ENCODE data around the gene RPGRIP1. TPM values are rescaled to one million over a fixed set of nuclear protein-coding genes. Genes with fewer than 3 reads are reported as not detected.
"Not testable (repeated sequence)": the region's sequence is repeated elsewhere in the genome, so short reads cannot be mapped to it uniquely, and the experiment has no call there.

The RPGRIP1 gene
- polyA plus RNA-seq (ENCODE audit: insufficient read length): 0.58 TPM
- long read RNA-seq, donor 1, partial matches to known transcripts: 95 of 105 reads
- long read RNA-seq, donor 1, other reads (novel, unspliced or antisense): 10 of 105 reads
- long read RNA-seq, donor 2, partial matches to known transcripts: 128 of 138 reads
- long read RNA-seq, donor 2, other reads (novel, unspliced or antisense): 10 of 138 reads
- long read RNA-seq, donor 3: 0 reads
- long read RNA-seq, donor 4, partial matches to known transcripts: 11 of 11 reads
- long read RNA-seq, donor 4, other reads (novel, unspliced or antisense): 0 of 11 reads
- long read RNA-seq, donor 5: 0 reads
- long read RNA-seq, donor 6: 0 reads
- long read RNA-seq, donor 7: 0 reads
- long read RNA-seq, donor 8, partial matches to known transcripts: 33 of 45 reads
- long read RNA-seq, donor 8, other reads (novel, unspliced or antisense): 12 of 45 reads

- no peak for DNase-seq
Observed at GRCh38 chr14:21279783-21280182, at the start of gene RPGRIP1. Gene RPGRIP1, plus strand, starts transcription at chr14:21280083. Its CDS starts 7,894 bp downstream, at chr14:21287977.

- DNase-seq: no peak
Observed at GRCh38 chr14:21231020-21231652, 48.7 kb upstream of the RPGRIP1 start.

- no peak for DNase-seq
Observed at GRCh38 chr14:21233457-21234076, 46.3 kb upstream of the RPGRIP1 start.

- no peak for DNase-seq
Observed at GRCh38 chr14:21234112-21234511, 45.8 kb upstream of the RPGRIP1 start.

- no peak for DNase-seq
Observed at GRCh38 chr14:21236948-21237797, 42.7 kb upstream of the RPGRIP1 start.

- no peak for DNase-seq
Observed at GRCh38 chr14:21238823-21239518, 40.9 kb upstream of the RPGRIP1 start.

- no peak for DNase-seq
Observed at GRCh38 chr14:21240417-21240816, 39.5 kb upstream of the RPGRIP1 start.

GRCh38 chr14:21241218-21241819 lies 38.6 kb upstream of the RPGRIP1 start:
- no peak for DNase-seq

GRCh38 chr14:21244544-21244943 lies 35.3 kb upstream of the RPGRIP1 start:
- DNase-seq: no peak

GRCh38 chr14:21245813-21246212 lies 34.1 kb upstream of the RPGRIP1 start:
- DNase-seq: no peak

GRCh38 chr14:21248338-21248737 lies 31.5 kb upstream of the RPGRIP1 start:
- no peak for DNase-seq

GRCh38 chr14:21248739-21249411 lies 31.0 kb upstream of the RPGRIP1 start:
- DNase-seq: no peak

- DNase-seq: no peak
Observed at GRCh38 chr14:21251215-21251614, 28.7 kb upstream of the RPGRIP1 start.

GRCh38 chr14:21252149-21252548 lies 27.7 kb upstream of the RPGRIP1 start:
- no peak for DNase-seq

GRCh38 chr14:21255385-21256101 lies 24.3 kb upstream of the RPGRIP1 start:
- no peak for DNase-seq

GRCh38 chr14:21256102-21256447 lies 23.8 kb upstream of the RPGRIP1 start:
- DNase-seq: not testable (repeated sequence)

GRCh38 chr14:21256539-21257393 lies 23.1 kb upstream of the RPGRIP1 start:
- no peak for DNase-seq

GRCh38 chr14:21257394-21257909 lies 22.4 kb upstream of the RPGRIP1 start:
- no peak for DNase-seq
